SK-N-SH treated with all-trans-retinoic acid at 6 μM for 48 hours (cell line): ENCODE results near the gene C21orf58.

ENCODE experiments used
- ATAC-seq: fragments of 200-7000 bp; cut with Tn5 transposase; 3 replicates; pipeline ENCODE4 v1.9.1; 2020; ENCODE audit warnings: mild to moderate bottlenecking, moderate library complexity
- ARNTL ChIP-seq: fragments of 450-650 bp; formaldehyde crosslinking; IDR thresholded peaks from 2 replicates; pipeline ENCODE4 v1.5.0; 2020; ENCODE audit warnings: low read depth, mild to moderate bottlenecking, moderate library complexity, borderline replicate concordance
- BACH2 ChIP-seq: fragments of 250-450 bp; sonication (Bioruptor Pico); IDR thresholded peaks from 2 replicates; pipeline ENCODE4 v1.9.0; 2021; ENCODE audit warnings: mild to moderate bottlenecking, borderline replicate concordance
- CREB5 ChIP-seq: fragments of 250-450 bp; sonication (Bioruptor Pico); IDR thresholded peaks from 2 replicates; pipeline ENCODE4 v1.5.1; 2020; ENCODE audit warnings: low read depth, mild to moderate bottlenecking, moderate library complexity
- CSDC2 ChIP-seq: fragments of 250-450 bp; sonication (Bioruptor Pico); IDR thresholded peaks from 2 replicates; pipeline ENCODE4 v1.5.0; 2020; ENCODE audit warnings: mild to moderate bottlenecking, moderate library complexity
- CSRNP3 ChIP-seq: fragments of 250-450 bp; sonication (Bioruptor Pico); IDR thresholded peaks from 2 replicates; pipeline ENCODE4 v1.5.1; 2021; ENCODE audit warnings: mild to moderate bottlenecking, moderate library complexity
- GLIS3 ChIP-seq: fragments of 250-450 bp; sonication (Bioruptor Pico); IDR thresholded peaks from 2 replicates; pipeline ENCODE4 v1.5.0; 2020; ENCODE audit warnings: mild to moderate bottlenecking, moderate library complexity
- ISL1 ChIP-seq: fragments of 250-450 bp; sonication (Bioruptor Pico); IDR thresholded peaks from 2 replicates; pipeline ENCODE4 v2.1.2; 2022; ENCODE audit warnings: mild to moderate bottlenecking, moderate library complexity
- OSR1 ChIP-seq: fragments of 250-450 bp; sonication (Bioruptor Pico); IDR thresholded peaks from 2 replicates; pipeline ENCODE4 v1.8.0; 2022; ENCODE audit warnings: moderate library complexity, mild to moderate bottlenecking, inconsistent platforms
- PATZ1 ChIP-seq: fragments of 250-450 bp; sonication (Bioruptor Pico); IDR thresholded peaks from 2 replicates; pipeline ENCODE4 v1.8.0; 2020; ENCODE audit warnings: mild to moderate bottlenecking, moderate library complexity, borderline replicate concordance
- POU6F1 ChIP-seq: fragments of 250-450 bp; sonication (Bioruptor Pico); IDR thresholded peaks from 2 replicates; pipeline ENCODE4 v1.8.0; 2021; ENCODE audit warnings: low read depth, mild to moderate bottlenecking, moderate library complexity, borderline replicate concordance
- PPARA ChIP-seq: fragments of 250-450 bp; sonication (Bioruptor Pico); IDR thresholded peaks from 2 replicates; pipeline ENCODE4 v1.5.0; 2020; ENCODE audit warnings: mild to moderate bottlenecking, borderline replicate concordance
- RARB ChIP-seq: fragments of 250-450 bp; sonication (Bioruptor Pico); IDR thresholded peaks from 2 replicates; pipeline ENCODE4 v1.8.0; 2021; ENCODE audit warnings: mild to moderate bottlenecking, moderate library complexity
- SNAI2 ChIP-seq: fragments of 250-450 bp; sonication (Bioruptor Pico); IDR thresholded peaks from 2 replicates; pipeline ENCODE4 v1.5.0; 2020; ENCODE audit warnings: mild to moderate bottlenecking, moderate library complexity
- TOX ChIP-seq: fragments of 250-450 bp; sonication (Bioruptor Pico); IDR thresholded peaks from 2 replicates; pipeline ENCODE4 v1.8.0; 2021; ENCODE audit warnings: mild to moderate bottlenecking, moderate library complexity, borderline replicate concordance
- TSHZ2 ChIP-seq: fragments of 250-450 bp; sonication (Bioruptor Pico); IDR thresholded peaks from 2 replicates; pipeline ENCODE4 v1.5.0; 2020; ENCODE audit warnings: mild to moderate bottlenecking, moderate library complexity
- ZC3H10 ChIP-seq: fragments of 250-450 bp; sonication (Bioruptor Pico); IDR thresholded peaks from 2 replicates; pipeline ENCODE4 v1.5.1; 2021; ENCODE audit warnings: mild to moderate bottlenecking, moderate library complexity
- ZFP30 ChIP-seq: fragments of 450-650 bp; formaldehyde crosslinking; IDR thresholded peaks from 2 replicates; pipeline ENCODE4 v1.5.0; 2022; ENCODE audit warnings: mild to moderate bottlenecking, moderate library complexity
- ZNF565 ChIP-seq: fragments of 450-650 bp; formaldehyde crosslinking; conservative IDR thresholded peaks from 2 replicates; pipeline ENCODE4 v1.5.0; 2020; ENCODE audit warnings: low read depth, mild to moderate bottlenecking, moderate library complexity
- ZNF70 ChIP-seq: fragments of 450-650 bp; formaldehyde crosslinking; IDR thresholded peaks from 2 replicates; pipeline ENCODE4 v1.5.0; 2020; ENCODE audit warnings: mild to moderate bottlenecking, moderate library complexity
- ZNF8 ChIP-seq: fragments of 450-650 bp; formaldehyde crosslinking; IDR thresholded peaks from 2 replicates; pipeline ENCODE4 v1.5.0; 2020; ENCODE audit warnings: mild to moderate bottlenecking, moderate library complexity

Gene C21orf58

GRCh38 chr21:46255758-46256337 is 67.8 kb downstream of the C21orf58 start:
- no peak for ATAC-seq
- TF ChIP-seq ZFP30 (CRISPR knock-in tag), result no peak
- TF ChIP-seq ZNF70 (CRISPR knock-in tag), result no peak
- no peak for TF ChIP-seq CSDC2 (CRISPR knock-in tag)

- no peak for ATAC-seq
- TF ChIP-seq OSR1, result no peak
- no peak for TF ChIP-seq RARB (CRISPR knock-in tag)
- TF ChIP-seq ARNTL, result no peak
- no peak for TF ChIP-seq PPARA (CRISPR knock-in tag)
- TF ChIP-seq TOX, result no peak
- no peak for TF ChIP-seq ZFP30 (CRISPR knock-in tag)
- TF ChIP-seq TSHZ2 (CRISPR knock-in tag), result no peak
- TF ChIP-seq BACH2, result no peak
- no peak for TF ChIP-seq ZC3H10 (CRISPR knock-in tag)
- TF ChIP-seq POU6F1 (CRISPR knock-in tag), result no peak
- TF ChIP-seq GLIS3 (CRISPR knock-in tag), result no peak
- TF ChIP-seq PATZ1, result no peak
- TF ChIP-seq ZNF70 (CRISPR knock-in tag), result no peak
- TF ChIP-seq ISL1 (CRISPR knock-in tag), result no peak
- no peak for TF ChIP-seq ZNF8 (CRISPR knock-in tag)
- TF ChIP-seq CSDC2 (CRISPR knock-in tag), result no peak
- TF ChIP-seq CSRNP3 (CRISPR knock-in tag), result no peak
Measured at GRCh38 chr21:46255166-46255565, 68.5 kb downstream of the C21orf58 start.

GRCh38 chr21:46254208-46254975 is 69.3 kb downstream of the C21orf58 start:
- ATAC-seq, result no peak

More at GRCh38 chr21:46254208-46254975, 69.3 kb downstream of the C21orf58 start:
- TF ChIP-seq RARB (CRISPR knock-in tag) (no peak), PATZ1 (no peak), ZNF565 (CRISPR knock-in tag) (no peak), PPARA (CRISPR knock-in tag) (no peak), ARNTL (no peak), CREB5 (CRISPR knock-in tag) (no peak), ZFP30 (CRISPR knock-in tag) (no peak), SNAI2 (no peak), CSDC2 (CRISPR knock-in tag) (no peak), GLIS3 (CRISPR knock-in tag) (no peak)
